Measurements from ENCODE around the gene SOCS3.

The SOCS3 gene

GRCh38 chr17:78391051-78391431 is 31.2 kb upstream of the SOCS3 start:
- no peak for DNase-seq (ENCODE audit: low read depth)
- TF ChIP-seq, protein P1, sequence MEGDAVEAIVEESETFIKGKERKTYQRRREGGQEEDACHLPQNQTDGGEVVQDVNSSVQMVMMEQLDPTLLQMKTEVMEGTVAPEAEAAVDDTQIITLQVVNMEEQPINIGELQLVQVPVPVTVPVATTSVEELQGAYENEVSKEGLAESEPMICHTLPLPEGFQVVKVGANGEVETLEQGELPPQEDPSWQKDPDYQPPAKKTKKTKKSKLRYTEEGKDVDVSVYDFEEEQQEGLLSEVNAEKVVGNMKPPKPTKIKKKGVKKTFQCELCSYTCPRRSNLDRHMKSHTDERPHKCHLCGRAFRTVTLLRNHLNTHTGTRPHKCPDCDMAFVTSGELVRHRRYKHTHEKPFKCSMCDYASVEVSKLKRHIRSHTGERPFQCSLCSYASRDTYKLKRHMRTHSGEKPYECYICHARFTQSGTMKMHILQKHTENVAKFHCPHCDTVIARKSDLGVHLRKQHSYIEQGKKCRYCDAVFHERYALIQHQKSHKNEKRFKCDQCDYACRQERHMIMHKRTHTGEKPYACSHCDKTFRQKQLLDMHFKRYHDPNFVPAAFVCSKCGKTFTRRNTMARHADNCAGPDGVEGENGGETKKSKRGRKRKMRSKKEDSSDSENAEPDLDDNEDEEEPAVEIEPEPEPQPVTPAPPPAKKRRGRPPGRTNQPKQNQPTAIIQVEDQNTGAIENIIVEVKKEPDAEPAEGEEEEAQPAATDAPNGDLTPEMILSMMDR (IDR thresholded peaks at IDR 0.05; ENCODE audit: low read depth, low read length, missing control alignments): no peak
- no peak overlapping the region for H3K4me3 ChIP-seq (ENCODE audit: low read depth, low read length)

- TF ChIP-seq, protein P1 (IDR thresholded peaks at IDR 0.05; ENCODE audit: low read depth, low read length, missing control alignments): peak; percentile 23
- H3K4me3 ChIP-seq (ENCODE audit: low read depth, low read length): no peak overlapping the region
- no peak for DNase-seq (ENCODE audit: low read depth)
Observed at GRCh38 chr17:78390241-78391050, 30.6 kb upstream of the SOCS3 start.

DNA sequence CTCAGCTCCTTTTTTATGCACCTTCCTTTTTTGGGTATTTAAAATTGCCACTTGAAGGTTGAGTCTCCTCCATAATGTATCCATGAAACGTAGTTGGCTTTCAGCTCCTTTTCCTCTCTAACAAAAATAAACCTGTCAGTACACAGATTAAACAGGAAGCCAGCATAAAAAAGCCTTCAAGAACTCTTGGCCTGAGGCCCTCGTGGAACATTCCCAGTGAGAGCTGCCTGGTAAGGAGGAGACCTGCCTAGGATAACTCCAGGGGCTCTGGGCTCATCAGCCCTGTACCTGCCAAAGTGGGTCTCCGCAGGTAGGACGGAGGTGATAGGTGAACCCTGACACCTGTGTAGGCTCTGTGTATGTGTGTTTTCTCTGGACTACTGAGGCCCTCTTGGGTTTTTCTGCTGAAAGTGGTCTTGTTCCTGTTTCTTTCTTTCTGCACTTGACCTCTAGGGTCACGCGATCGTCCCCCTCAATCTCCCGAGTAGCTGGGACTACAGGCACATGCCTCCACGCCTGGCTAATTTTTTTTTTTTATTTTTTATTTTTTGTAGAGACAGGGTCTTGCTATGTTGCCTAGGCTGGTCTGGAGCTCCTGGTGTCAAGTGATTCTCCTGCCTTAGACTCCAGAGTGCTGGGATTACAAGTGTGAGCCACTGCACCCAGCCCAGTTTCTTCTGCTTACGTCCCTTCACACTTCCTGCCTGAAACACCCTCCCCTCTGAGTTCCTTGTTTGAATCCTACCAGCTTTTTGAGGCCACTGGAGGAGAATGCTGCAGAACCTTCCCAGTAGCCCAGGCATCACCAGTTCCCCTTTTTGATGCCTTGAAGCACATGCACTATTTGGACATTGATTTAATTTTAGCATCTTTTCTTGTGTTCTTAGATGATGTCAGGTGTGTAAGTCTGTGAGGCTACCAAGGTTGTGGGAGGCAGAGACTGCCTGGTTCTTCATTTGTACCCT is 28.4 kb upstream of the SOCS3 start:
- TF ChIP-seq, protein P1 (IDR thresholded peaks at IDR 0.05; ENCODE audit: low read depth, low read length, missing control alignments): no peak
- no peak overlapping the region for H3K4me3 ChIP-seq (ENCODE audit: low read depth, low read length)
- peak; percentile 61 for DNase-seq (ENCODE audit: low read depth)

DNA sequence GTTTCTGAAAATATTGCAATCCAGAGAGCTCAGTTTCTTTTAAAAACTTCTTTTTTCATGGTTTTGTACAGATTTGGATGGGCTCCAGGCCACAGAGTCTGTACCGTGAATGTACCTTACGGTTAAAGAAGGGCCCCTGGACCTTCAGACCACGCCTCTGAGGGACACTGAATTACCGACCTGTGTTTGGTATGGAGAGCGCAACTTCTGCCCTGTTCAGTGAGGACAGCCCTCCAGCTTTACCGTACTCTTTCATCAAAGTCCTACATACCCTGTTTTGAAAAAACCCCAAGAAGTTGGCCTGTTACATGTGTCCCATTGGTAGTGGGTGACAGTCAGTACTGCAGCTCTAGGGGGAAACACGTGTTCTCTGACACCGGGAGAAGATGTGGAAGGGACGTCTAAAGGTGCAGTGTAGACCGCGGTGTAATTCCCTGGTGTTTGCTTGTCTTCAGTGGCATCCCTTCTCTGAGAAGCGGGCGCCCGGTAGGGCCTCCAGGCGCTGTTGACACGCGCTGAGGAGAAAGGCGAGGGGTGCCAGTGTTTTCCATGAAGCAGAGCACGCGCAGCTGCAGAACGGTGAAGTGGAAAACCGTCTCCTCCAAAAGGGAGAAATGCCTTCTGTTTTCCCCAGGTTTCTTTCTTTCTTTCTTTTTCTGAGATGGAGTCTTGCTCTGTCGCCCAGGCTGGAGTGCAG is 24.8 kb upstream of the SOCS3 start:
- TF ChIP-seq, protein P1 (IDR thresholded peaks at IDR 0.05; ENCODE audit: low read depth, low read length, missing control alignments): no peak
- DNase-seq (ENCODE audit: low read depth): no peak
- peak overlapping the region; percentile 1; the same call in 1 of the 2 replicates for H3K4me3 ChIP-seq (ENCODE audit: low read depth, low read length)

DNA sequence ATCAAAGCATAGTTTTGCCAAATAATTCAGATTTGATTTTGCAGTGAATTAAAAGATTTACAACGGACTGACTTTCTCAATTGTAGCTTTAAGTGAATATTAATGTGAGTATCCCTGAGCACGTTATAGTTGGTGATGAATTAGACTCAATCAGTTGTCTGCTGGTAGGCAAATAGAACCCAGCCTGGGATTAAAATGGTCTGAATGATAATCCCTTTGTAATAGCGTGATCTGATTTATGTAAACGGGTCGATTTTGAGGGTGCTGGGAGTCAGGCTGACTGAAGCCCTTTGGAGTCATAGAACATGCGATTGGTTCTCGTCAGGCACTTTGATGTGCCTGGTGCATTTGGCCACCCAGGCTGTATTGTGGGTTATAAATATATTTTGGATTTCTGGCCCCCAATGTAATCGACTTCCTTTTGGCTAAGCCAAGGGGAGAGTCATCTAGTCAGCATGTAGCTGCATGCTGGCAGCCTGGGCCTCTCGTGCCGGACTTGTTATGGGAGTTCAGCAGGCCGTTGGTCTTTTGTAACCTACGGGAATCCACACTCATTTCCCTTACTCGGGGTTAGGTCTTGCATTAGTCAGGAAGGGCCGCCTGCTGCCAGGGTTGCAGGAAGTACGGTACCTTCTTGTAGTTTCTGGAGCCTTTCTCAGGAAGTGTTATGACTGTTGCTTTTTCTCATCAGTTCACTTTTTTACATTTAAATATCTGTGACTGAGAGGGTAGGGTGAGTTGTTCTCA is 24.0 kb upstream of the SOCS3 start:
- TF ChIP-seq, protein P1 (IDR thresholded peaks at IDR 0.05; ENCODE audit: low read depth, low read length, missing control alignments): no peak
- no peak overlapping the region; the same call in 1 of the 2 replicates for H3K4me3 ChIP-seq (ENCODE audit: low read depth, low read length)
- peak; percentile 86 for DNase-seq (ENCODE audit: low read depth)

Data from GM12864 (cell line).